PFSK-1 (cell line): Measurements from ENCODE around the gene CHRNG.

Experiments
- FOXP2 ChIP-seq: optimal IDR thresholded peaks from 2 replicates; pipeline ENCODE3; 2011; ENCODE audit warnings: borderline replicate concordance, control low read depth, inconsistent platforms; ENCODE audit not compliant: insufficient read depth; ENCODE audit errors: extremely low read length, extremely low read depth
- POLR2AphosphoS5 ChIP-seq: IDR thresholded peaks from 2 replicates; pipeline ENCODE4 v1.6.1; 2012; ENCODE audit warnings: low read depth, mild to moderate bottlenecking, control low read depth, low read length, moderate library complexity
- REST ChIP-seq, 2 experiments: IDR thresholded peaks; 2 replicates each; pipeline versions ENCODE4 v1.6.1 to v1.8.0; 2011 to 2012; ENCODE audit warnings: low read depth in 2 of 2, low read length in 2 of 2, control low read depth in 1 of 2, inconsistent platforms in 1 of 2, mild to moderate bottlenecking in 1 of 2, moderate library complexity in 1 of 2; ENCODE audit not compliant: insufficient read depth in 1 of 2
- SIN3A ChIP-seq: IDR thresholded peaks from 2 replicates; pipeline ENCODE4 v1.6.1; 2012; ENCODE audit warnings: mild to moderate bottlenecking, low read length, moderate library complexity, borderline replicate concordance; ENCODE audit not compliant: insufficient read depth
- TAF1 ChIP-seq: IDR thresholded peaks from 2 replicates; pipeline ENCODE4 v1.6.1; 2012; ENCODE audit warnings: low read length, control low read depth, borderline replicate concordance; ENCODE audit not compliant: insufficient read depth

The CHRNG gene

GRCh38 chr2:232529806-232530547 is 9.5 kb upstream of the CHRNG start:
- TF ChIP-seq POLR2AphosphoS5 (no peak), SIN3A (no peak), FOXP2 (no peak), REST (IDR thresholded peaks at IDR 0.05; ENCODE audit: insufficient read depth in 1 of 2, low read depth in 2 of 2, low read length in 2 of 2) (no peak)

GRCh38 chr2:232530626-232531260 is 8.7 kb upstream of the CHRNG start:
- TF ChIP-seq FOXP2 = no peak
- TF ChIP-seq TAF1 = no peak
- no peak for TF ChIP-seq REST (IDR thresholded peaks at IDR 0.05; ENCODE audit: insufficient read depth in 1 of 2, low read depth in 2 of 2, low read length in 2 of 2)
- no peak for TF ChIP-seq POLR2AphosphoS5
- TF ChIP-seq SIN3A = no peak

- TF ChIP-seq REST (IDR thresholded peaks at IDR 0.05; ENCODE audit: insufficient read depth in 1 of 2, low read depth in 2 of 2, low read length in 2 of 2) = no peak
- TF ChIP-seq TAF1 = no peak
- TF ChIP-seq SIN3A = no peak
- TF ChIP-seq FOXP2 = no peak
- no peak for TF ChIP-seq POLR2AphosphoS5
Observed at GRCh38 chr2:232532419-232532818, 7.1 kb upstream of the CHRNG start.

GRCh38 chr2:232533944-232534710 is 5.4 kb upstream of the CHRNG start:
- TF ChIP-seq POLR2AphosphoS5 (no peak), SIN3A (no peak), FOXP2 (no peak), TAF1 (no peak), REST (IDR thresholded peaks at IDR 0.05; ENCODE audit: insufficient read depth in 1 of 2, low read depth in 2 of 2, low read length in 2 of 2) (no peak)
